HEK293 (cell line): ENCODE measurements around the gene BTNL9.

Experiments used
- CTCF ChIA-PET: fragments of 350-600 bp; formaldehyde crosslinking; extraction: SDS; loops from one replicate; lab custom pipeline; 2021; ENCODE audit warnings: antibody characterized with exemption; lab: Yijun Ruan, JAX
- POLR2A ChIA-PET: fragments of 300-600 bp; formaldehyde crosslinking; extraction: SDS; loops from one replicate; lab custom pipeline; 2020; ENCODE audit warnings: antibody characterized with exemption, inconsistent platforms; lab: Yijun Ruan, JAX
- H3K27ac ChIP-seq: fragments of 200-500 bp; sonication (Bioruptor generic); 2 replicates; pipeline ENCODE4 v1.5.1; 2014; ENCODE audit warnings: low read depth, low read length, control low read depth, inconsistent platforms; ENCODE audit errors: extremely low read depth
- H3K36me3 ChIP-seq, 2 experiments: fragments of 200-500 bp in 1 of 2; sonication (Bioruptor generic) in 1 of 2; 1 replicate in 1 of 2; 2 replicates in 1 of 2; pipeline ENCODE4 v1.5.1; 2014 to 2017; ENCODE audit warnings: inconsistent platforms in 2 of 2, low read length in 2 of 2; ENCODE audit not compliant: control insufficient read depth in 2 of 2, insufficient read depth in 1 of 2
- H3K4me1 ChIP-seq: fragments of 200-500 bp; sonication (Bioruptor generic); 2 replicates; pipeline ENCODE4 v1.5.1; 2014; ENCODE audit warnings: mild to moderate bottlenecking, low read length, inconsistent platforms; ENCODE audit not compliant: control insufficient read depth, insufficient read depth
- H3K4me3 ChIP-seq: 2 replicates; pipeline ENCODE4 v1.5.1; 2011; ENCODE audit warnings: low read depth, mild to moderate bottlenecking, control low read depth, low read length, moderate library complexity
- H3K9me3 ChIP-seq: fragments of 200-500 bp; sonication (Bioruptor generic); 2 replicates; pipeline ENCODE4 v1.5.1; 2014; ENCODE audit warnings: low read depth, low read length, inconsistent platforms; ENCODE audit not compliant: control insufficient read depth, insufficient read depth
- GLI2 ChIP-seq: fragments of 450-650 bp; formaldehyde crosslinking; IDR thresholded peaks from 2 replicates; pipeline ENCODE4; 2017; ENCODE audit warnings: missing biosample characterization, missing genetic modification characterization, low read depth, borderline replicate concordance
- MEIS1 ChIP-seq: sonication (generic); formaldehyde crosslinking; IDR thresholded peaks from 2 replicates; pipeline ENCODE4 v1.8.1; 2022; ENCODE audit warnings: missing genetic modification reagents, mild to moderate bottlenecking, borderline replicate concordance
- PRDM6 ChIP-seq: fragments of 450-650 bp; formaldehyde crosslinking; IDR thresholded peaks from 2 replicates; pipeline ENCODE4 v1.5.1; 2017; ENCODE audit warnings: missing biosample characterization, missing genetic modification characterization
- SCRT2 ChIP-seq: fragments of 450-650 bp; formaldehyde crosslinking; IDR thresholded peaks from 2 replicates; pipeline ENCODE4 v1.5.1; 2016; ENCODE audit warnings: missing biosample characterization, missing genetic modification characterization
- TCF7L2 ChIP-seq: IDR thresholded peaks from 2 replicates; pipeline ENCODE4 v1.6.1; 2011; ENCODE audit warnings: low read depth, mild to moderate bottlenecking, inconsistent platforms, low read length, moderate library complexity, borderline replicate concordance
- ZBTB10 ChIP-seq: fragments of 450-650 bp; formaldehyde crosslinking; IDR thresholded peaks from 2 replicates; pipeline ENCODE4 v1.5.1; 2016; ENCODE audit warnings: missing biosample characterization, missing genetic modification characterization
- ZBTB44 ChIP-seq: fragments of 450-650 bp; IDR thresholded peaks from 2 replicates; pipeline ENCODE4 v1.5.1; 2018; ENCODE audit warnings: missing biosample characterization, mild to moderate bottlenecking, missing genetic modification characterization
- ZNF112 ChIP-seq: fragments of 450-650 bp; formaldehyde crosslinking; IDR thresholded peaks from 2 replicates; pipeline ENCODE4 v1.5.0; 2017; ENCODE audit warnings: missing biosample characterization, missing genetic modification characterization
- ZNF175 ChIP-seq: fragments of 450-650 bp; formaldehyde crosslinking; IDR thresholded peaks from 2 replicates; pipeline ENCODE4 v1.5.1; 2016; ENCODE audit warnings: missing biosample characterization, missing genetic modification characterization
- ZNF302 ChIP-seq: fragments of 450-650 bp; formaldehyde crosslinking; IDR thresholded peaks from 2 replicates; pipeline ENCODE4 v1.5.1; 2016; ENCODE audit warnings: missing biosample characterization, missing genetic modification characterization, low read depth
- ZNF324 ChIP-seq: fragments of 450-650 bp; formaldehyde crosslinking; IDR thresholded peaks from 2 replicates; pipeline ENCODE4 v1.5.1; 2016; ENCODE audit warnings: missing biosample characterization, missing genetic modification characterization
- ZNF362 ChIP-seq: fragments of 450-650 bp; formaldehyde crosslinking; IDR thresholded peaks from 2 replicates; pipeline ENCODE4 v1.5.1; 2016; ENCODE audit warnings: missing biosample characterization, missing genetic modification characterization
- ZNF518A ChIP-seq: fragments of 450-650 bp; formaldehyde crosslinking; conservative IDR thresholded peaks from 2 replicates; pipeline ENCODE4 v1.5.1; 2016; ENCODE audit warnings: low read depth, missing biosample characterization, missing genetic modification characterization
- ZNF580 ChIP-seq: fragments of 450-650 bp; formaldehyde crosslinking; IDR thresholded peaks from 2 replicates; pipeline ENCODE4 v1.5.1; 2016; ENCODE audit warnings: missing biosample characterization, missing genetic modification characterization
- ZNF639 ChIP-seq: fragments of 450-650 bp; formaldehyde crosslinking; IDR thresholded peaks from 2 replicates; pipeline ENCODE4 v1.5.1; 2016; ENCODE audit warnings: missing biosample characterization, missing genetic modification characterization
- ZNF701 ChIP-seq: fragments of 450-650 bp; formaldehyde crosslinking; IDR thresholded peaks from 2 replicates; pipeline ENCODE4 v1.5.1; 2016; ENCODE audit warnings: missing biosample characterization, missing genetic modification characterization
- ZNF747 ChIP-seq: fragments of 450-650 bp; formaldehyde crosslinking; IDR thresholded peaks from 2 replicates; pipeline ENCODE4 v1.5.1; 2016; ENCODE audit warnings: missing biosample characterization, missing genetic modification characterization
- ZNF785 ChIP-seq: fragments of 450-650 bp; formaldehyde crosslinking; IDR thresholded peaks from 2 replicates; pipeline ENCODE4 v1.5.1; 2016; ENCODE audit warnings: missing biosample characterization, missing genetic modification characterization
- ZNF843 ChIP-seq: fragments of 450-650 bp; formaldehyde crosslinking; IDR thresholded peaks from 2 replicates; pipeline ENCODE4 v1.5.1; 2016; ENCODE audit warnings: missing biosample characterization, missing genetic modification characterization
- ZSCAN5A ChIP-seq: fragments of 450-650 bp; formaldehyde crosslinking; IDR thresholded peaks from 2 replicates; pipeline ENCODE4 v1.5.1; 2016; ENCODE audit warnings: missing biosample characterization, missing genetic modification characterization

The BTNL9 gene

GRCh38 chr5:181054138-181054537 is 14.1 kb downstream of the BTNL9 start (continued):
- TF ChIP-seq ZNF639 (tag by site-specific recombination) = no peak
- TF ChIP-seq ZNF175 (tag by site-specific recombination) = no peak
- no peak for TF ChIP-seq ZNF518A (tag by site-specific recombination)
- no peak for TF ChIP-seq ZSCAN5A (tag by site-specific recombination)
- no peak for TF ChIP-seq ZNF112
- no peak for TF ChIP-seq MEIS1 (CRISPR knock-in tag)
- TF ChIP-seq ZNF362 = no peak

GRCh38 chr5:181054871-181055459 is 14.9 kb downstream of the BTNL9 start:
- peaks cover 3% of the 10 kb centered on the region; the same call in 1 of the 2 replicates for H3K4me1 ChIP-seq
- CTCF ChIA-PET = interaction anchor here (0.5 to 1.2 kb wide), 4 partner anchors 29 to 133 kb away, joined by 3 to 5 read pairs (median 3); no protein-coding TSS in a partner anchor
- H3K36me3 ChIP-seq = peaks cover 0 to 4% of the 10 kb centered on the region in 2 experiments; a peak in 1 of 3 replicates
- POLR2A ChIA-PET = no interaction called here
- no peaks in the 10 kb centered on the region for H3K9me3 ChIP-seq
- no peak overlapping the region for H3K27ac ChIP-seq
- no peak overlapping the region for H3K4me3 ChIP-seq
- TF ChIP-seq ZNF324 (no peak), SCRT2 (tag by site-specific recombination) (no peak), ZNF843 (tag by site-specific recombination) (no peak), ZNF580 (no peak), ZNF747 (tag by site-specific recombination) (no peak), MEIS1 (CRISPR knock-in tag) (no peak), PRDM6 (tag by site-specific recombination) (no peak), ZNF701 (tag by site-specific recombination) (no peak), ZBTB10 (no peak), ZBTB44 (tag by site-specific recombination) (no peak), ZNF302 (tag by site-specific recombination) (no peak), ZNF785 (tag by site-specific recombination) (no peak), TCF7L2 (no peak), GLI2 (tag by site-specific recombination) (no peak)
